GM11168 (cell line): Measurements from ENCODE around the gene CHADL.
"Not testable (repeated sequence)": the region's sequence is repeated elsewhere in the genome, so short reads cannot be mapped to it uniquely, and the experiment has no call there.

Experiments
- in situ Hi-C: fragments of 300-500 bp; cut with MboI; formaldehyde crosslinking; loops from one replicate; pipeline ENCODE4 v1.12.0; 2022; ENCODE audit warnings: low sequenced_read_pairs; ENCODE audit not compliant: unreplicated experiment

Gene CHADL

DNA sequence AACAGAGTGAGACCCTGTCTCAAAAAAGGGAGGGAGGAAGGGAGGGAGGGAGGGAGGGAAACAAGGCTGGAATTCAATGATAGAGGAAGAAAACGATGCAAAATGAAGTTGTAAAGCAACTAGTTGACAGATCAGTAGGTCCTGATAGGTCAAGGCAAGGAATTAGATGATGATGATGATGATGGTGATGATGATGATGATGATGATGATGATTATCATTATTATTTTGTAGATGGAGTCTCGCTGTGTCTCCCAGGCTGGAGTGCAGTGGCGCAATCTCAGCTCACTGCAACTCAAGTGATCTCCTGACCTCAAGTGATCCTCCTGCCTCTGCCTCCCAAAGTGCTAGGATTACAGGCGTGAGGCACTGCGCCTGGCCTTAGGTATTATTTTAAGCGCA, 46.9 kb downstream of the CHADL start:
- in situ Hi-C loops: no loop called here

DNA sequence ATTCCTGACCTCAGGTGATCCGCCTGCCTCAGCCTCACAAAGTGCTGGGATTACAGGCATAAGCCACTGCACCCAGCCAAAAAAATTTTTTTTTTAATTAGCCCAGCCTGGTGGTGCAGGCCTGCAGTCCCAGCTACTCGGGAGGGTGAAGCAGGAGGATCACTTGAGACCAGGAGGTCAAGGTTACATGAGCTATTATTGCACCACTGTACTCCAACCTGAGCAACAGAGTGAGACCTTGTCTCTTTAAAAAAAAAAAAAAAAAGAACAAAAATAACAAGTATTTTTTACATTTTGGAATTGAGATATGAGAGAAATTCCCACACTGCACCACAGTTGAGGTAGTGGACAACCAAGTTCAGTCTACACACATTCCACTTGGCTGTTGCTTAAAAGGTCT, 49.3 kb downstream of the CHADL start:
- in situ Hi-C loops: no loop called here

- in situ Hi-C loops: no loop called here
Measured at GRCh38 chr22:41184679-41185078, 56.1 kb downstream of the CHADL start.

GRCh38 chr22:41181349-41182241, 59.1 kb downstream of the CHADL start:
- in situ Hi-C loops: no loop called here

DNA sequence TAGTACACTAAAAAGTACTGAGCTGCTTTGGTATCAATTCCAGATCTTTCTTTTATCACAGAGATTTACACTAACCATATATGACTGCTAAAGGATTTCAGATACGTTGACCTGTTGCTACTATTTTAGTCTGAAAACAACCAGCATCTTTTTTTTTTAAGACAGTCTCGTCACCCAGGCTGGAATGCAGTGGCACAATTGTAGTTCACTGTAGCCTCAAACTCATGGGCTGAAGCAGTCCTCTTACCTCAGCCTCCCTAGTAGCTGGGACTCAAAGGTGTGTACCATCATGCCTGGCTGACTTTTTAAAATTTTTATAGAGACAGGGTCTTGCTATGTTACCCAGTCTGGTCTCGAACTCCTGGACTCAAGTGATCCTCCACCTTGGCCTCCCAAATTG, 59.8 kb downstream of the CHADL start:
- in situ Hi-C loops: no loop called here

GRCh38 chr22:41180362-41180761, 60.4 kb downstream of the CHADL start:
- in situ Hi-C loops: not testable (repeated sequence)
